GM19023 (cell line): ENCODE results near the gene HOXB1.

Experiments used
- ATAC-seq: cut with Tn5 transposase; IDR thresholded peaks from one replicate; pipeline ENCODE4 v1.9.1; 2021; ENCODE audit warnings: mild to moderate bottlenecking, moderate library complexity; ENCODE audit not compliant: unreplicated experiment

The HOXB1 gene

GRCh38 chr17:48567646-48568354 lies 37.0 kb upstream of the HOXB1 start:
- no peak for ATAC-seq

- ATAC-seq: no peak
Measured at GRCh38 chr17:48567209-48567608, 36.4 kb upstream of the HOXB1 start.

DNA sequence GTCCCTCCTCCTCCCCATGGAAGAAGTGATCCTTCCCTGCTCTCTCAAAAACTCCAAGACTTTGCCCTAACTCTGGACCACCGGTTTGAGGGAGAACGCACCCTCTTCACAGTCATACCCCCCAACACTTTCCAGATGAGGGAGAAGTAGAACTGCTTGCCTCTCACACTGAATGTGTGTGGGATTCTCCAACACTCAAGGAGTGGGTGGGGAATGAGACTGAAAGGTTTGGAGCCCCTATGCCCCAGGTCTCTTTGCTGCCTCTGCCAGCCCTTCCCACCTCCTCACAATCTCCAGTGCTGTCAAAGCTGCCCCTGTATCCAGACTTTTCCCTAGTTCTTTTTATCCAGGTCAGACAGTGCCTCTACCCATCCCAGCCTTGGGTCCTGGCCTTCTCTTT lies 35.9 kb upstream of the HOXB1 start:
- no peak for ATAC-seq

DNA sequence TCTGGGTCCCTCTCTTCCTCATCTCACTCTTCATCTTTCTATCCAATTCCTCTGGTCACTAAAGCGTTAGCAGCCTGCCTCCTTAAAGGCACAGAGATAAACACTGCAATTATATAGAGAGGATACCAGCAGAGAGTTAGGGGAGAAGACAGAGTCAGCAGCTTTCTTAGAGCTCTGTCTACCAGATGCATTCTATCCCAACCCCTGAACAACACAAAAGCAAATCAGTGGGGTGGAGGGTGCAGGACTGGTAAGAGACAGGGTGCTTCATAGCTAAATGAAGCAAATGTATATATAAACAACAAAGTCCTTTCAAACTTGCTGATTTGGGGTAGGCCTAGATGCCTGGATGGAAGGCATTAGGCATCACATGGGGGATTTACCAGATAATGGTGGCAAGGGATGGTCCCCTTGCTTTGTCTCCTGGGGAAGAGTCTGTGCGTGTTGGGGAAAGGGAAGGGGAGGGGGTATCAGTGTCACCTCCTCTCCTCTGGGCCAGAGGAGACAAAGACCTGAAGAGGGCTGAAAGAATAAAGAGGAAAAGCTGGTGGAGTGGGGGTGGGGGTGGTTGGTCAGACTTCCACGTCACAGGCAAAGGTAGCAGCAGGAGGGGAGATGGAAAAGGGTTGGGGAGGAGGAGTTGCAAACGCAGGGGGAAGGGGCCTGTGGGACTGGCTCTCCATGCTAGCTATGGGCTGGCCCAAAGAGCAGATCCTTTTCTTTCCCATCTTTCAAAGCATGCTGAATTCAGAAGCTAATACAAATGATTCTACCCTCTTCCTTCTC lies 35.3 kb upstream of the HOXB1 start:
- ATAC-seq: no peak

DNA sequence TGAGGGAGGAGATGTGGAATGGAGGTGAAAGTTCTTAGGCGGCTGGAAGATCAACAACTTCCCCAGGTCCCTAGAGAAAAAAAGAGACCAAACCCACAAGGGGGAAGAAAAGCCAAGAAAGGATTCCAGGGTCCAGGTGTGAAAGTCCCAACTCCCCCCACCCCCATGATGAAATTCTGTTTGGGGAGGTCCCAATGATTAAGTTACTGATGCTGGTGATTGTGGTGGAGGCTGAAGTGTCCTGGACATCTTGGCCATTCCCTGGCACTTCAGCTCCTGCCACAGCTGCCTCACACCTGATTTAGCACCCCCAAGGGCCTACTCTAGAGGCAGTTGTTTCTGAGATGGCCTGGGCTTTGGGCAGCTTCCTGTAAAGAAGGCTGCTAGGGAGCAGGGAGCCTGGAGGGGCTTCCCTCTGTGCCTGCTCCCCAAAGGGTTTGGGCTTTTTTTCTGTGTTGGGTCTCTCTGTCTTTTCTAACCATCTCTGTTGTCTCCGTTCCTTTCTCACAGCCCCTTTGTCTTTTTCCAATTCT lies 34.3 kb upstream of the HOXB1 start:
- no peak for ATAC-seq

- ATAC-seq: no peak
Measured at GRCh38 chr17:48564188-48565021, 33.6 kb upstream of the HOXB1 start.

- ATAC-seq: no peak
Measured at GRCh38 chr17:48563867-48564187, 33.0 kb upstream of the HOXB1 start.

DNA sequence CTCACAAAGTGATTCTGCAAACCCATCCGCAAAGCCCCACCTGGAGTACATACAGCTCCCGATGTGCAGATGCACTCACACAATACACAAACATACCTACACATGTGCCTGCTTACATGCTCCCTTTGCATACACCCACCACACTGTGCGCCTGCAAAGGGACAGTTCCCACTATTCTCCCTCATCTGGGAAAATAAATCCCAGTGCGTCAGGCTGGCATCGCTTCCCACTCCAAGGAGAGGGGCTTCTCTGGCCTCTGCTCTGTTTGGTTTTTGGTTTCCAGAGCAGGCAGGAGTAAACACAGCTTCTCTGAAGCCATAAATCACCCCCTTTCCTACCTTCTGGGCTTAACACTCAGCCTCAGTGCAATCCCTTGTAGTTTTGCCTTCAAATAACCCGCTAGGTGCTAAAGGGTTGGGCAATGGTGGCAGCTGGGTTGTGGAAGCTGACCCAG lies 32.6 kb upstream of the HOXB1 start:
- ATAC-seq: no peak

- ATAC-seq: no peak
Measured at GRCh38 chr17:48562934-48563333, 32.1 kb upstream of the HOXB1 start.

- no peak for ATAC-seq
Measured at GRCh38 chr17:48561884-48562810, 31.3 kb upstream of the HOXB1 start.

DNA sequence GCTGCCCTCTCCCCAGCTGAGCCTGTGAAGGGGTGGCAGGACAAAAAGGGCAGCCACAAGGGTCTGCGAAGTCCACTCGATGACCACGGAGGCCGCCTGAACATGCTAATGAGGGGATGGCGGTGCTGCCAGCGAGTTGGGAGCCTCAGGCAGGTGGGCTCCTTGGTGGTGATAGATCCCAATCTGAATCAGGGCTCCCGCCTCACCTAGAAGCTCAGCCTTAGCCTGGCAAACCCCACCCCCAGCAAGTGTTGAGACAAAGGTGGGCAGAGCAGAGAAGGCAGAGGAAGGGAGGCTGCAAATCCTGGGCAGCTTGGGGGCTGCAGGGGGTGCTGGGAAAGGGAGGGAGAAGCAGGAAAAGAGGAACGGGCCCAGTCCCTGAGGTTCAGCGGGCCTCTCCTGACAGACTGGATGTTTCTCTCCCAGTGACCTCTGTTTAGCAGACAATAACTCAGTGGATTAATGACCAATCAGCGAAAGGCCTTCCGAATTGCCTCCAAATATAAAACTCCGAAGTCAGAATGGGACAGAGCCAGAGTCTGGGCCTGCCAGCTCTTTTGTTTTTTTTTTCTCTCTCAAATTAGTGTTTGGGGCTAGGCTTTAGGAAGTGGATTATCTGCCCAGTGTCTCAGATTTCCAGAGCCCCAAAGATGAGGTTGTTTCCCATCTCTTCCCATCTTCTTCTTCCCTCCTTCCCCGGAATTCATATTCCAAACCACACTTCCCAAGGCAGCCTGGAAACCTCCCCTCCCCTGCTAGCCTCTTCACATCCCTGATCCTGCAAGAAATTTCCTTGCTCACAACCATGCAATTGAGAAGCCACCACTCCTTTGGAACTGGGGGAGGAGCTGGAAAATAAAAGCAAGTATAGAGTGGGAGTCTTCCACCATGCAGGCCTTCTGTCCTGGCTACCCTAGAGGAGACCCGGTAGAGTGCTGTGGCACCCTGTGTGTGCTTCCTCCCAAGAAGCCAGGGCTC lies 29.3 kb upstream of the HOXB1 start:
- no peak for ATAC-seq

DNA sequence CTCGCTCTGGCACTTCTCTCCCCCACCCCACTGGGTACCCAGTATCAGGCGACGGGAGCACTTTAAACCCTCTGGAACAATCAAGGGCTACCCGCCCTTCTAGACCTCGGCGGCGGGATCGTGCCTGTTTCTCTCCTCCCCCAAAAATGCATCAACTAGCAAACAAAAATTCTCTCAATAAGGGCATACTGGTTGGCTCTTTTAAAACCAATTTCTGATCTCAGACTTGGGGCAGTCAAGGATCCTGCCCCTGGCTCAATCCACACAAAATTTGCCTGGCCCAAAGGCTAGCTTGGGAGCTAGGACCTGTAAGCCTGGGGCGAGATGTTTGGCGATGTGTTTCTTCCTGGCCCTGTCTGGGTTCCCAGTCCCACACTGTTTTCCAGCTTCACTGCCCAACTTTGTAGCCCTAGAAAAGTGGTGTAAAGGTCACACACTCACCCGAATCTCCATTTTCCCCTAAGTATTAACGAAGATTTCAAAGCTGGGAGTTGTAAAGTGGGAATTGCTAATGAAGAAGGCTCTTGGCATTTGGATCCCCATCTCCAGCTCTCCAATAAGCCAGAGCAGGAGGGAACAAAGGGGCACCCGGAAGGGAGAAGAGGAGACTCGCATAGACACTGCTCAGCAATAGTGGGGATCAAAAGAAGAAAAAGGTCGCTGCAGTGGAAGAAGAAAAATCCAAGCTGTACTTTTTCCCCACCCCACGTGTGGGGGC lies 28.5 kb upstream of the HOXB1 start:
- ATAC-seq: no peak

DNA sequence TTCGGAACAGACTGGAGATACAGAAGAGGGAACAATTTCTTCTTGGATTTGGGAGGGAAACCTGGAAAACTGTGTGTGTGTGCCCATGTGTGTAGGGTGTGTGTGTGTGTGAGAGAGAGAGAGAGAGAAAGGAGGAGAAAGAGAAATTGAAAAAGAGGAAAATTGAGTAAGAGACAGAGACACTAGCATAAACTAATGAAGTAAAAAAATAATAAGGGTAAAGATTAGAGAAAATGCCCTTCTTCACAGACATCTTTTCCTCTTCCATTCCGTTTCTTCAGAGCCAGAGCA lies 28.0 kb upstream of the HOXB1 start:
- no peak for ATAC-seq

GRCh38 chr17:48558057-48558830 lies 27.4 kb upstream of the HOXB1 start:
- no peak for ATAC-seq

DNA sequence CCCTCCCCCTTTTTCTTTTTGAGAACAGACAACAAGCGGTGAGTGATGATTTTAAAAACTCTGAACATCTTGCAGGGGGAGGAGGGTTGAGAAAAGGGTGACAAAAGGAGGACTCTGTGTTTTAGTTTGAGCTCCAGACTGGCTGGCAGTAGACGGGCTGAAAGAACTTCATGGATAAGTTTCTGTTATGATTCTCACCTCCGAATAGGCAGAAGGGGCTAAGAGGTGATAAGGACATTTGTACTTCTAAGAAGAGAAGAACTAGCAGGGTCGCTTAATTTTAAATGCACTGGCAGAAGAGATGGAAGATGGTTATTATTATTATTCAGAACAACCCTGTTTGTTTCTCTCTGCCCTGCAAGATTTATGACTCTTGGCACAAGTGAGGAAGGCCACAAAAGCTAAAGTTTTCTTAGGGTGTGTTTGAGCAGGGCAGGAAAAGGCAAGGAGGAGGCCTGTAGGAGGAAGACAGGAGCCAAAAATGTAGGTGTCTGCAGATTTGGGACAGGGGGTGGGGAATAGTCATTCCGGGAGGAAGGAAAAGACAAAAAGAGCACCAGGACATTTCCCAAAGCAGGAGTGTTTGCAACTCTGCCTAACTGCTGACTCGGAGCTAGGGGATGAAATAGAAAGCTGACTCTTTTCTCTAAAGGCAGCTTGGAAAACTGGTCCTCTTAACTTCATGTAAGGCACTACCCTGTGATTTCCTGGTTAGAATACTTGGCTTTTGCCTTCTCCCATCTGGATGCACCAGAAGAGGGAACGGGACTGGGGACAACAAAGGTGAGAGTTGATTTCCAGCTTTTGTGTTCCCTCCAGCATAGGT lies 26.0 kb upstream of the HOXB1 start:
- no peak for ATAC-seq

DNA sequence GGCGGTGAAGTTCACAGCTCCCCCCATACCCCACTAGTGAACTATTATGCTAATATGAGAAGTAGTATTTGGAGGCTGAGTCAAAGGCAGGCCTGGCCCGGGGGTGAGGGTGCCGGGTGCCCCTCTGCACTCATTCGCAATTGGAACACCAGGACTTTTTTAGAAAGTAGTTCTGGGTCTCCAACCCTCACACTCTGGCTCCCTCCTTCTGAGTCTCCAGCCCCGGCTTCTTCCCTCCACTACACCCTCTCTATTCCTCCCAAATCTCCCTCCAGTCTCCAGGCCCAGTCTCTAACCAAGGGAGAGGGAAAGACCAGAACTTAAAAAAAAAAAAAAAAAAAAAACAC lies 25.4 kb upstream of the HOXB1 start:
- ATAC-seq: no peak
